ENCODE data around the gene BAIAP2L1. TPM values are rescaled to one million over a fixed set of nuclear protein-coding genes. Genes with fewer than 3 reads are reported as not detected.

The BAIAP2L1 gene
- polyA plus RNA-seq, 1 donor (not counting 4 experiments of a cell fraction or from before 2014, with no cell fraction given), result 41.7 TPM

DNA sequence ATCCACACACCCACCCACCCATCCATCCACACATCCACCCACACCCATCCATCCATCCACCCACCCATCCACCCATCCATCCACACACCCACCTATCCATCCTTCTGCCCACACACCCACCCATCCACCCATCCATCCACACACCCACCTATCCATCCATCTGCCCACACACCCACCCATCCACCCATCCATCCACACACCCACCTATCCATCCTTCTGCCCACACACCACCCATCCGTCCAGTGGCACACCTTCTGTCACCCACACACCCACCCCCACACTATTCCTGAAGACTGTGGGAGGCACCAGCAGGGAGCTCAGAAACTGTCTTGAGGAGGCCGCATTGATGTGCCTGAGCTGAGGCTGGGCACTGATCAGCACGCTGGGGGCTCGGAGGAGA lies 158.0 kb downstream of the BAIAP2L1 start:
- FAIRE-seq, result no peak
- TF ChIP-seq EZH2 (IDR thresholded peaks at IDR 0.05; ENCODE audit: low read length), result no peak
- TF ChIP-seq, protein P1, sequence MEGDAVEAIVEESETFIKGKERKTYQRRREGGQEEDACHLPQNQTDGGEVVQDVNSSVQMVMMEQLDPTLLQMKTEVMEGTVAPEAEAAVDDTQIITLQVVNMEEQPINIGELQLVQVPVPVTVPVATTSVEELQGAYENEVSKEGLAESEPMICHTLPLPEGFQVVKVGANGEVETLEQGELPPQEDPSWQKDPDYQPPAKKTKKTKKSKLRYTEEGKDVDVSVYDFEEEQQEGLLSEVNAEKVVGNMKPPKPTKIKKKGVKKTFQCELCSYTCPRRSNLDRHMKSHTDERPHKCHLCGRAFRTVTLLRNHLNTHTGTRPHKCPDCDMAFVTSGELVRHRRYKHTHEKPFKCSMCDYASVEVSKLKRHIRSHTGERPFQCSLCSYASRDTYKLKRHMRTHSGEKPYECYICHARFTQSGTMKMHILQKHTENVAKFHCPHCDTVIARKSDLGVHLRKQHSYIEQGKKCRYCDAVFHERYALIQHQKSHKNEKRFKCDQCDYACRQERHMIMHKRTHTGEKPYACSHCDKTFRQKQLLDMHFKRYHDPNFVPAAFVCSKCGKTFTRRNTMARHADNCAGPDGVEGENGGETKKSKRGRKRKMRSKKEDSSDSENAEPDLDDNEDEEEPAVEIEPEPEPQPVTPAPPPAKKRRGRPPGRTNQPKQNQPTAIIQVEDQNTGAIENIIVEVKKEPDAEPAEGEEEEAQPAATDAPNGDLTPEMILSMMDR (optimal IDR thresholded peaks at IDR 0.05 in 1 of 3, IDR thresholded peaks at IDR 0.05 in 1 of 3, conservative IDR thresholded peaks at IDR 0.05 in 1 of 3; ENCODE audit: extremely low read depth in 1 of 3, insufficient read depth in 2 of 3, low read length in 3 of 3), result no peak
- no peaks in the 10 kb centered on the region for H4K20me1 ChIP-seq (ENCODE audit: control insufficient read depth, extremely low read depth, insufficient read depth, low read length)
- H3K27me3 ChIP-seq (ENCODE audit: control insufficient read depth, extremely low read depth, insufficient read depth, low read length), result no peaks in the 10 kb centered on the region
- H3K9ac ChIP-seq (ENCODE audit: control insufficient read depth, extremely low read depth, insufficient read depth, low read length), result no peak overlapping the region
- H3K4me3 ChIP-seq (ENCODE audit: control insufficient read depth in 2 of 3, extremely low read depth in 1 of 3, insufficient read depth in 2 of 3, low read depth in 1 of 3, low read length in 3 of 3), result no peak overlapping the region
- H3K36me3 ChIP-seq (ENCODE audit: control insufficient read depth in 2 of 2, extremely low read depth in 1 of 2, insufficient read depth in 2 of 2, low read length in 2 of 2), result peaks cover 7% of the 10 kb centered on the region in 2 experiments
- no peaks in the 10 kb centered on the region for H3K9me3 ChIP-seq (ENCODE audit: control insufficient read depth, low read depth, low read length)
- no peaks in the 10 kb centered on the region for H3K4me1 ChIP-seq (ENCODE audit: control insufficient read depth, extremely low read depth, insufficient read depth, low read length)
- dilution Hi-C loops (cut with MboI; ENCODE audit: extremely low pct_ligation_motif_present, low sequenced_read_pairs), result no loop called here
- no peak overlapping the region for H3K27ac ChIP-seq (ENCODE audit: control insufficient read depth, insufficient read depth, low read length)
- H3K79me2 ChIP-seq (ENCODE audit: control insufficient read depth, insufficient read depth, low read length), result no peaks in the 10 kb centered on the region
- no peaks in the 10 kb centered on the region for H3K9me1 ChIP-seq (ENCODE audit: control insufficient read depth, extremely low read depth, insufficient read depth, low read length)
- no peak for DNase-seq (ENCODE audit: low read depth, low spot score)
- H3K4me2 ChIP-seq (ENCODE audit: control insufficient read depth, extremely low read depth, insufficient read depth, low read depth, low read length), result no peak overlapping the region
- H2AFZ ChIP-seq (ENCODE audit: control insufficient read depth, low read length), result no peak overlapping the region

DNA sequence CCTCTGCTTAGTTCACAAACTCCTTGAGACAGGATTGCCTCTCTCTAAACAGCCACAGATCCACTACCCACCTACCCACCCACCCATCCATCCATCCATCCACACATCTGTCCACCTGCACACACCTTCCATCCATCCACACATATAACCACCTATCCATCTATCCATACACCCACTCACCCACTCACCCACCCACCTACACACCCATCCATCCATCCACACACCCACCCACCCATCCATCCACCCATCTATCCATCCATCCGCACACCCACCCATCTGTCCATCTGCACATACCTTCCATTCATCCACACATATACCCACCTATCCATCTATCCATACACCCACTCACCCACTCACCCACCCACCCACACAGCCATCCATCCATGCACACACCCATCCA lies 158.5 kb downstream of the BAIAP2L1 start:
- Histone ChIP-seq H3K27me3 (ENCODE audit: control insufficient read depth, extremely low read depth, insufficient read depth, low read length) (no peaks in the 10 kb centered on the region), H3K9me1 (ENCODE audit: control insufficient read depth, extremely low read depth, insufficient read depth, low read length) (no peaks in the 10 kb centered on the region), H3K4me3 (ENCODE audit: control insufficient read depth in 2 of 3, extremely low read depth in 1 of 3, insufficient read depth in 2 of 3, low read depth in 1 of 3, low read length in 3 of 3) (no peak overlapping the region), H3K9ac (ENCODE audit: control insufficient read depth, extremely low read depth, insufficient read depth, low read length) (no peak overlapping the region), H3K79me2 (ENCODE audit: control insufficient read depth, insufficient read depth, low read length) (no peaks in the 10 kb centered on the region), H2AFZ (ENCODE audit: control insufficient read depth, low read length) (no peak overlapping the region), H4K20me1 (ENCODE audit: control insufficient read depth, extremely low read depth, insufficient read depth, low read length) (no peaks in the 10 kb centered on the region), H3K4me1 (ENCODE audit: control insufficient read depth, extremely low read depth, insufficient read depth, low read length) (no peaks in the 10 kb centered on the region), H3K27ac (ENCODE audit: control insufficient read depth, insufficient read depth, low read length) (no peak overlapping the region), H3K36me3 (ENCODE audit: control insufficient read depth in 2 of 2, extremely low read depth in 1 of 2, insufficient read depth in 2 of 2, low read length in 2 of 2) (peaks cover 7% of the 10 kb centered on the region in 2 experiments), H3K9me3 (ENCODE audit: control insufficient read depth, low read depth, low read length) (no peaks in the 10 kb centered on the region), H3K4me2 (ENCODE audit: control insufficient read depth, extremely low read depth, insufficient read depth, low read depth, low read length) (no peak overlapping the region)
- dilution Hi-C loops (cut with MboI; ENCODE audit: extremely low pct_ligation_motif_present, low sequenced_read_pairs), result no loop called here
- FAIRE-seq (no peak), DNase-seq (ENCODE audit: low read depth, low spot score) (no peak)
- TF ChIP-seq EZH2 (IDR thresholded peaks at IDR 0.05; ENCODE audit: low read length), result no peak
- TF ChIP-seq, protein P1 (optimal IDR thresholded peaks at IDR 0.05 in 1 of 3, IDR thresholded peaks at IDR 0.05 in 1 of 3, conservative IDR thresholded peaks at IDR 0.05 in 1 of 3; ENCODE audit: extremely low read depth in 1 of 3, insufficient read depth in 2 of 3, low read length in 3 of 3), result no peak

All from keratinocyte (primary cell).